PFSK-1 (cell line): ENCODE results near the gene SLC2A4RG.

Experiments used
- FOXP2 ChIP-seq: optimal IDR thresholded peaks from 2 replicates; pipeline ENCODE3; 2011; ENCODE audit warnings: borderline replicate concordance, control low read depth, inconsistent platforms; ENCODE audit not compliant: insufficient read depth; ENCODE audit errors: extremely low read length, extremely low read depth
- POLR2AphosphoS5 ChIP-seq: IDR thresholded peaks from 2 replicates; pipeline ENCODE4 v1.6.1; 2012; ENCODE audit warnings: low read depth, mild to moderate bottlenecking, control low read depth, low read length, moderate library complexity
- REST ChIP-seq, 2 experiments: IDR thresholded peaks; 2 replicates each; pipeline versions ENCODE4 v1.6.1 to v1.8.0; 2011 to 2012; ENCODE audit warnings: low read depth in 2 of 2, low read length in 2 of 2, control low read depth in 1 of 2, inconsistent platforms in 1 of 2, mild to moderate bottlenecking in 1 of 2, moderate library complexity in 1 of 2; ENCODE audit not compliant: insufficient read depth in 1 of 2
- SIN3A ChIP-seq: IDR thresholded peaks from 2 replicates; pipeline ENCODE4 v1.6.1; 2012; ENCODE audit warnings: mild to moderate bottlenecking, low read length, moderate library complexity, borderline replicate concordance; ENCODE audit not compliant: insufficient read depth
- TAF1 ChIP-seq: IDR thresholded peaks from 2 replicates; pipeline ENCODE4 v1.6.1; 2012; ENCODE audit warnings: low read length, control low read depth, borderline replicate concordance; ENCODE audit not compliant: insufficient read depth

SLC2A4RG gene

GRCh38 chr20:63756648-63756991, 17.0 kb downstream of the SLC2A4RG start:
- TF ChIP-seq POLR2AphosphoS5, result no peak
- TF ChIP-seq SIN3A, result no peak
- TF ChIP-seq FOXP2, result no peak
- TF ChIP-seq REST (IDR thresholded peaks at IDR 0.05; ENCODE audit: insufficient read depth in 1 of 2, low read depth in 2 of 2, low read length in 2 of 2), result no peak
- no peak for TF ChIP-seq TAF1

- TF ChIP-seq REST (IDR thresholded peaks at IDR 0.05; ENCODE audit: insufficient read depth in 1 of 2, low read depth in 2 of 2, low read length in 2 of 2) (no peak), POLR2AphosphoS5 (no peak), FOXP2 (no peak), TAF1 (no peak), SIN3A (no peak)
Measured at GRCh38 chr20:63758152-63758551, 18.6 kb downstream of the SLC2A4RG start.

- TF ChIP-seq REST (IDR thresholded peaks at IDR 0.05; ENCODE audit: insufficient read depth in 1 of 2, low read depth in 2 of 2, low read length in 2 of 2), result no peak
- no peak for TF ChIP-seq SIN3A
- TF ChIP-seq TAF1, result no peak
- TF ChIP-seq FOXP2, result no peak
- TF ChIP-seq POLR2AphosphoS5, result no peak
Measured at GRCh38 chr20:63759377-63759901, 19.9 kb downstream of the SLC2A4RG start.

GRCh38 chr20:63765082-63765873, 25.7 kb downstream of the SLC2A4RG start:
- TF ChIP-seq FOXP2, result no peak
- TF ChIP-seq REST (IDR thresholded peaks at IDR 0.05; ENCODE audit: insufficient read depth in 1 of 2, low read depth in 2 of 2, low read length in 2 of 2), result no peak
- TF ChIP-seq SIN3A, result no peak
- TF ChIP-seq TAF1, result no peak
- TF ChIP-seq POLR2AphosphoS5, result no peak

GRCh38 chr20:63765902-63766301, 26.3 kb downstream of the SLC2A4RG start:
- no peak for TF ChIP-seq SIN3A
- TF ChIP-seq TAF1, result no peak
- TF ChIP-seq REST (IDR thresholded peaks at IDR 0.05; ENCODE audit: insufficient read depth in 1 of 2, low read depth in 2 of 2, low read length in 2 of 2), result no peak
- TF ChIP-seq POLR2AphosphoS5, result no peak
- TF ChIP-seq FOXP2, result no peak
